Immature natural killer cell (primary cell): Measurements from ENCODE around the gene UQCC2. TPM values are rescaled to one million over a fixed set of nuclear protein-coding genes. Genes with fewer than 3 reads are reported as not detected.

Source experiments
- DNase-seq, 3 donors: peaks; one replicate each; pipeline ENCODE4 v3.0.0; 2022; ENCODE audit warnings: mixed read lengths in 1 of 3
- H3K27ac Mint-ChIP-seq, 6 donors: one replicate each; pipeline ENCODE4 v1.8.0; 2020; ENCODE audit warnings: mixed read lengths in 6 of 6, mild to moderate bottlenecking in 5 of 6, inconsistent platforms in 4 of 6, moderate library complexity in 3 of 6
- H3K27me3 Mint-ChIP-seq, 3 donors: one replicate each; pipeline ENCODE4 v1.8.0; 2020 to 2021; ENCODE audit warnings: low read depth in 3 of 3, mild to moderate bottlenecking in 3 of 3, mixed read lengths in 3 of 3, moderate library complexity in 3 of 3, inconsistent platforms in 1 of 3
- H3K36me3 Mint-ChIP-seq, 3 donors: one replicate each; pipeline ENCODE4 v1.8.0; 2020; ENCODE audit warnings: mixed read lengths in 3 of 3, inconsistent platforms in 2 of 3, mild to moderate bottlenecking in 2 of 3
- H3K4me1 Mint-ChIP-seq, 2 donors: one replicate each; pipeline ENCODE4 v1.8.0; 2020; ENCODE audit warnings: inconsistent platforms in 2 of 2, mild to moderate bottlenecking in 2 of 2, mixed read lengths in 2 of 2, moderate library complexity in 1 of 2
- H3K4me3 Mint-ChIP-seq, 5 donors: one replicate each; pipeline ENCODE4 v1.8.0; 2020; ENCODE audit warnings: mild to moderate bottlenecking in 5 of 5, mixed read lengths in 5 of 5, inconsistent platforms in 3 of 5, moderate library complexity in 3 of 5
- H3K9me3 Mint-ChIP-seq, 6 donors: one replicate each; pipeline ENCODE4 v1.8.0; 2020; ENCODE audit warnings: mild to moderate bottlenecking in 6 of 6, mixed read lengths in 6 of 6, inconsistent platforms in 4 of 6, moderate library complexity in 3 of 6
- polyA plus RNA-seq, 3 donors: library from polyadenylated mRNA; unstranded; fragments of 300-500 nt; fragmentation: Illumina TruSeq; gene quantifications; one replicate each; pipeline ENCODE4 v1.2.3, GENCODE V29; 2021

UQCC2 gene
- polyA plus RNA-seq, 3 donors from 2014 or later: 27.9 to 48.8 (median 37.4) TPM

- Mint-ChIP-seq H3K27me3 (peaks cover 2 to 8% (median 7%) of the 10 kb centered on the region in 3 donors), H3K36me3 (no peaks in the 10 kb centered on the region), H3K4me3 (no peak overlapping the region), H3K4me1 (peaks cover 7 to 8% of the 10 kb centered on the region in 2 donors), H3K9me3 (no peaks in the 10 kb centered on the region), H3K27ac (no peak overlapping the region)
- no peak for DNase-seq
These were observed 4.9 kb upstream of the UQCC2 start for GRCh38 chr6:33716379-33716778.

GRCh38 chr6:33714385-33715040 lies 3.0 kb upstream of the UQCC2 start:
- Mint-ChIP-seq H3K9me3 (no peaks in the 10 kb centered on the region), H3K36me3 (no peaks in the 10 kb centered on the region), H3K4me3 (no peak overlapping the region)

GRCh38 chr6:33713786-33714185 lies 2.3 kb upstream of the UQCC2 start:
- H3K9me3 Mint-ChIP-seq: no peaks in the 10 kb centered on the region
- DNase-seq: no peak
- H3K4me3 Mint-ChIP-seq: no peak overlapping the region
- H3K27ac Mint-ChIP-seq: no peak overlapping the region
- H3K4me1 Mint-ChIP-seq: peaks cover 23 to 25% of the 10 kb centered on the region in 2 donors
- H3K27me3 Mint-ChIP-seq: peaks cover 4 to 8% (median 5%) of the 10 kb centered on the region in 3 donors
- H3K36me3 Mint-ChIP-seq: no peaks in the 10 kb centered on the region

More at GRCh38 chr6:33714385-33715040, 3.0 kb upstream of the UQCC2 start:
- Mint-ChIP-seq H3K27me3 (peaks cover 3 to 8% (median 8%) of the 10 kb centered on the region in 3 donors), H3K4me1 (peaks cover 23 to 25% of the 10 kb centered on the region in 2 donors), H3K27ac (no peak overlapping the region)
- DNase-seq: no peak

GRCh38 chr6:33712914-33713313 lies 1.4 kb upstream of the UQCC2 start:
- peaks cover 23 to 25% of the 10 kb centered on the region in 2 donors for H3K4me1 Mint-ChIP-seq
- H3K9me3 Mint-ChIP-seq: no peaks in the 10 kb centered on the region
- peak overlapping the region in 2 of 6 donors; percentile 45 to 47 for H3K27ac Mint-ChIP-seq
- DNase-seq: no peak
- H3K27me3 Mint-ChIP-seq: peaks cover 4 to 8% (median 5%) of the 10 kb centered on the region in 3 donors
- H3K4me3 Mint-ChIP-seq: no peak overlapping the region
- H3K36me3 Mint-ChIP-seq: no peaks in the 10 kb centered on the region

GRCh38 chr6:33710296-33711121 lies 991 bp downstream of the UQCC2 start:
- peak overlapping the region; percentile 98 to 100 (median 98) for H3K4me3 Mint-ChIP-seq
- no peaks in the 10 kb centered on the region for H3K9me3 Mint-ChIP-seq
- H3K27ac Mint-ChIP-seq: peak overlapping the region; percentile 87 to 99 (median 98)
- H3K36me3 Mint-ChIP-seq: peaks cover 0 to 4% (median 0%) of the 10 kb centered on the region in 3 donors
- peaks cover 4 to 9% (median 5%) of the 10 kb centered on the region in 3 donors for H3K27me3 Mint-ChIP-seq
- no peak for DNase-seq
- peaks cover 25 to 27% of the 10 kb centered on the region in 2 donors for H3K4me1 Mint-ChIP-seq

DNA sequence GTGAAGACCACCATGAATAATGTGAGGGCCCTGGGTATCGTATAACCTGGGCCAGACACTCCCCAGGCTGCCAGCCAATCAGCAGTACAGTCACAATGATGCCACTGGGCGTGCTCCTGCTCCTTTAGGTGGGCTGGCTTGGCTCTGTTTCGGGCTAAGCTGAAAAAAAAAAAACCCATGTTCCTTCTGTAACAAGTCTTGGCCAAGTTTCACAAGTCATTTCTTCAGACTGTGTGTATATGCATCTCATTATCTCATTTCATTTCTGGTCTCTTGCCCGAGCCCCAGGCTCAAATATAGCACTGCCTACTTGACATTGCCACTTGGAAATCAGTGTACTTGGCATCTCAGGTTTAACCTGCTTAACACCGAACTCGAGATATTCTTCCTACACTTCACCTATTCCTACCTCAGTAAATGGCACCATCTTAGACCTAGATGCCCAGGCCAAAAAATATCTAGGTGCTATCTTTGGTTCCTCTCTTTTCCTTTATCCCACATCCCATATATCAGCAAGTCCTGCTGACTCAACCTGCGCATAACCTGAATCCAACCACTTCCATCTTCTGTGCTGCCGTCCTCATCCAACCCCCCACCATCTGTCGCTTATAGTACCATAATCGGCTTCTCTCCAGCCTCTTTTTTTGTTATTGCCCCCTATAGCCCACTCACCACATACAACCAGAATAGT lies 1.8 kb downstream of the UQCC2 start:
- peaks cover 0 to 4% (median 0%) of the 10 kb centered on the region in 3 donors for H3K36me3 Mint-ChIP-seq
- DNase-seq: no peak
- peaks cover 25 to 27% of the 10 kb centered on the region in 2 donors for H3K4me1 Mint-ChIP-seq
- H3K27ac Mint-ChIP-seq: peak overlapping the region in 4 of 6 donors; percentile 5 to 46 (median 21)
- H3K4me3 Mint-ChIP-seq: peak overlapping the region; percentile 26 to 100 (median 98)
- H3K27me3 Mint-ChIP-seq: peaks cover 4 to 9% (median 5%) of the 10 kb centered on the region in 3 donors
- no peaks in the 10 kb centered on the region for H3K9me3 Mint-ChIP-seq

- Mint-ChIP-seq H3K9me3 (no peaks in the 10 kb centered on the region), H3K27ac (peak overlapping the region in 1 of 6 donors; percentile 19), H3K27me3 (peaks cover 4 to 9% (median 5%) of the 10 kb centered on the region in 3 donors), H3K4me3 (no peak overlapping the region), H3K4me1 (peaks cover 25 to 27% of the 10 kb centered on the region in 2 donors), H3K36me3 (peaks cover 0 to 4% (median 1%) of the 10 kb centered on the region in 3 donors)
- DNase-seq: no peak
These were observed 2.8 kb downstream of the UQCC2 start for GRCh38 chr6:33708516-33709204.

- peaks cover 0 to 4% (median 4%) of the 10 kb centered on the region in 3 donors for H3K36me3 Mint-ChIP-seq
These were observed 3.7 kb downstream of the UQCC2 start for GRCh38 chr6:33707771-33708170.

DNA sequence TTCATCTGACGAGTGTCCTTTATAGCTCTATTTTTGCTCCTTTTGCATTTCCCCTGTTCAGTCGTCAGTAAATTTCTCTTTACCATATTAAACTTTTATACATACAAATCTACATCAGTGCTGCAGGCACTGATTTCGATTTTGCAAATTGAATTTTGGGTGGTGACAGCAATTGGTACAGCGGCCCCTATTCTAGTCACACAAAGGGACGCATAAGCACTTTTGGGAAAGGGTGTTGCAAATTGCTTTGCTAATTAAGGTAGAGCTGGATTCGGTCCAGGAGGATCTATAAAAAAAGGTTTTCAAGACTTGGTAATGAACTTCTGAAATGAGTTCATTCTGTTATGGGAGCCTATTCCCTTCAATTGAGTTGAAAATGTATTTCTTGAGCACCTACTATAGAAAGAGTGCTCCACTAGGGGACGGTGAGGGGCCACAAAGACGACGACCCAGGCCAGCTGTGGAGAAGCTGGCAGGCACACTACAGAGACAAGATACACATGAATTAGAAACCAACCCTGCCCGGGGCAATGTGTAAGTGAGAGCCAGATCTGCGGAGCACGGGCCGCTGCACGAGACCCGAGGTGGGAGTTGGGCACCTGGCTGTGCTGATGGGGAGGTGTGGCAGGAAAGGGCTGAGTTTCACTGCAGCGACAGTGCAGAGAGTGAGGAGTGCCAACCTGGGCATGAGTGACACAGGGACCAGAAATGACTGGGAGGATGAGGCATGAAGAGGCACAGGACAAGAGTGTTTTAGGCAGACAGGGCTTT lies 5.4 kb downstream of the UQCC2 start:
- H3K27me3 Mint-ChIP-seq: peaks cover 0 to 3% (median 2%) of the 10 kb centered on the region in 3 donors
- H3K36me3 Mint-ChIP-seq: peaks cover 0 to 8% (median 4%) of the 10 kb centered on the region in 3 donors
- H3K4me1 Mint-ChIP-seq: peaks cover 15 to 18% of the 10 kb centered on the region in 2 donors
- DNase-seq: no peak
- no peak overlapping the region for H3K4me3 Mint-ChIP-seq
- peak overlapping the region in 2 of 6 donors; percentile 49 to 67 for H3K27ac Mint-ChIP-seq
- no peaks in the 10 kb centered on the region for H3K9me3 Mint-ChIP-seq

More at GRCh38 chr6:33707771-33708170, 3.7 kb downstream of the UQCC2 start:
- H3K9me3 Mint-ChIP-seq: no peaks in the 10 kb centered on the region
- H3K4me1 Mint-ChIP-seq: peaks cover 25 to 27% of the 10 kb centered on the region in 2 donors
- H3K4me3 Mint-ChIP-seq: no peak overlapping the region
- no peak for DNase-seq
- H3K27ac Mint-ChIP-seq: no peak overlapping the region
- peaks cover 4 to 9% (median 5%) of the 10 kb centered on the region in 3 donors for H3K27me3 Mint-ChIP-seq

GRCh38 chr6:33705268-33705885 lies 6.1 kb downstream of the UQCC2 start:
- DNase-seq: no peak
- H3K4me1 Mint-ChIP-seq: peaks cover 8 to 15% of the 10 kb centered on the region in 2 donors
- no peaks in the 10 kb centered on the region for H3K9me3 Mint-ChIP-seq
- H3K27me3 Mint-ChIP-seq: peaks cover 0 to 2% (median 2%) of the 10 kb centered on the region in 3 donors
- peaks cover 0 to 8% (median 4%) of the 10 kb centered on the region in 3 donors for H3K36me3 Mint-ChIP-seq
- H3K27ac Mint-ChIP-seq: peak overlapping the region in 1 of 6 donors; percentile 49
- H3K4me3 Mint-ChIP-seq: no peak overlapping the region

GRCh38 chr6:33704215-33705066 lies 7.1 kb downstream of the UQCC2 start:
- H3K4me1 Mint-ChIP-seq: peaks cover 5 to 12% of the 10 kb centered on the region in 2 donors
- no peak overlapping the region for H3K4me3 Mint-ChIP-seq
- DNase-seq: no peak
- H3K27ac Mint-ChIP-seq: peak overlapping the region in 3 of 6 donors; percentile 7 to 48 (median 13)
- peaks cover 0 to 2% (median 2%) of the 10 kb centered on the region in 3 donors for H3K27me3 Mint-ChIP-seq
- H3K9me3 Mint-ChIP-seq: no peaks in the 10 kb centered on the region
- peaks cover 0 to 8% (median 4%) of the 10 kb centered on the region in 3 donors for H3K36me3 Mint-ChIP-seq
